H1 (cell line): Measurements from ENCODE around the gene SPDEF. TPM values are rescaled to one million over a fixed set of nuclear protein-coding genes. Genes with fewer than 3 reads are reported as not detected.

Source experiments
- ATF3 ChIP-seq: IDR thresholded peaks from 2 replicates; pipeline ENCODE4 v1.6.1; 2011; ENCODE audit warnings: low read depth, mild to moderate bottlenecking, low read length; ENCODE audit not compliant: insufficient read depth
- CHD2 ChIP-seq: IDR thresholded peaks from 2 replicates; pipeline ENCODE4 v1.6.1; 2012; ENCODE audit warnings: low read length, improper control_type of control experiment
- CHD7 ChIP-seq: fragments of 300-600 bp; sonication (generic); IDR thresholded peaks from 2 replicates; pipeline ENCODE4 v1.7.1; 2012; ENCODE audit warnings: low read length, moderate library complexity, mild to moderate bottlenecking, inconsistent platforms; ENCODE audit not compliant: insufficient replicate concordance
- EZH2 ChIP-seq: fragments of 200-600 bp; sonication (generic); IDR thresholded peaks from 2 replicates; pipeline ENCODE4 v1.7.1; 2012; ENCODE audit warnings: low read depth, mild to moderate bottlenecking, moderate library complexity, low read length, inconsistent platforms; ENCODE audit not compliant: severe bottlenecking
- KDM4A ChIP-seq: IDR thresholded peaks from one replicate; pipeline ENCODE4 v1.7.1; 2012; ENCODE audit warnings: low read depth, mild to moderate bottlenecking, moderate library complexity, low read length, inconsistent platforms; ENCODE audit not compliant: severe bottlenecking
- KDM5A ChIP-seq: fragments of 200-600 bp; IDR thresholded peaks from 2 replicates; pipeline ENCODE4 v1.7.1; 2012; ENCODE audit warnings: mild to moderate bottlenecking, low read length, inconsistent platforms, mixed read lengths
- RBBP5 ChIP-seq: IDR thresholded peaks from 2 replicates; pipeline ENCODE4 v1.7.1; 2012; ENCODE audit warnings: low read depth, mild to moderate bottlenecking, inconsistent platforms, low read length, moderate library complexity, borderline replicate concordance
- RNF2 ChIP-seq: fragments of 200-900, 300-1000 bp; sonication (generic); IDR thresholded peaks from 2 replicates; pipeline ENCODE4 v1.7.1; 2016; ENCODE audit warnings: borderline replicate concordance, low read depth, mild to moderate bottlenecking, antibody characterized with exemption, low read length; ENCODE audit not compliant: poor library complexity, severe bottlenecking; ENCODE audit errors: missing control alignments
- SP2 ChIP-seq: IDR thresholded peaks from 2 replicates; pipeline ENCODE4 v1.6.1; 2012; ENCODE audit warnings: mild to moderate bottlenecking, low read length, inconsistent platforms
- TCF12 ChIP-seq: IDR thresholded peaks from 2 replicates; pipeline ENCODE4 v1.6.1; 2011; ENCODE audit warnings: low read depth, mild to moderate bottlenecking, low read length
- polyA plus RNA-seq, 7 experiments: library from polyadenylated mRNA; depleted of rRNA in 3 of 7; stranded (reverse) in 5 of 7; unstranded in 2 of 7; fragments of >200 nt in 5 of 7; fragments of 200-250 nt in 2 of 7; gene quantifications; 1 replicate in 5 of 7; 2 replicates in 1 of 7; 4 replicates in 1 of 7; pipeline versions ENCODE4 v1.2.1 to v1.2.3, GENCODE V29; 2011 to 2013; ENCODE audit warnings: missing spikeins in 2 of 7, mixed read lengths in 2 of 7
- total RNA-seq: library from RNA; stranded (reverse); fragmentation: NEBNext Ultra II Directional; extraction: Animal tissue kit (Norgen Biotek cat#: 25700); gene quantifications from 2 replicates; pipeline ENCODE4 v1.2.1, GENCODE V29; 2021

Gene SPDEF
- total and polyA plus RNA-seq, 2 of the 8 experiments (the other 6 are each of a cell fraction or from before 2014, with no cell fraction given), result 0.15 to 0.30 TPM

GRCh38 chr6:34552620-34553019 lies 3.5 kb downstream of the SPDEF start (continued):
- TF ChIP-seq CHD7, result no peak
- TF ChIP-seq KDM5A, result no peak
- TF ChIP-seq CHD2, result no peak
- TF ChIP-seq RBBP5, result no peak
- TF ChIP-seq EZH2, result no peak
- TF ChIP-seq TCF12, result no peak
- no peak for TF ChIP-seq SP2
- no peak for TF ChIP-seq ATF3
- no peak for TF ChIP-seq RNF2
- TF ChIP-seq KDM4A, result no peak
- TF ChIP-seq, all 59 proteins: peak for 0
